Hindlimb muscle (tissue), 1 donor: Measurements from ENCODE around the gene UBXN2A. TPM values are rescaled to one million over a fixed set of nuclear protein-coding genes. Genes with fewer than 3 reads are reported as not detected.
"Not testable (repeated sequence)": the region's sequence is repeated elsewhere in the genome, so short reads cannot be mapped to it uniquely, and the experiment has no call there.

Experiments used
- DNase-seq: peaks from one replicate; pipeline ENCODE4 v3.0.0-alpha.2; 2013
- polyA plus RNA-seq: library from polyadenylated mRNA; unstranded; fragments of 120-200 nt; gene quantifications from one replicate; pipeline ENCODE4 v1.2.1, GENCODE V29; 2013; ENCODE audit not compliant: insufficient read length

Gene UBXN2A
- polyA plus RNA-seq, 1 donor = 18.0 TPM

DNA sequence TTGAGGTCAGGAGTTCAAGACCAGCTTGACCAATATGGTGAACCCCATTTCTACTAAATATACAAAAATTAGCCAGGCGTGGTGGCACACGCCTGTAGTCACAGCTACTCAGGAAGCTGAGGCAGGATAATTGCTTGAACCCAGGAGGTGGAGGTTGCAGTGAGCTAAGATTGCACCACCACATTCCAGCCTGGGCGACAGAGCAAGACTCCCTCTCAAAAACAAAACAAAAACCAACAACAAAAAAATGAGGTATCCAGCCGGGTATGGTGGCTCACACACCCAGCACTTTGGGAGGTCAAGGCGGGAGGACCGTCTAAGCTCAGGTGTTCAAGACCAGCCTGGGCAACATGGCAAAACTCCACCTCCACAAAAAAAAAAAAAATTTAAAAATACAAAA is 74.6 kb downstream of the UBXN2A start:
- not testable (repeated sequence) for DNase-seq

DNA sequence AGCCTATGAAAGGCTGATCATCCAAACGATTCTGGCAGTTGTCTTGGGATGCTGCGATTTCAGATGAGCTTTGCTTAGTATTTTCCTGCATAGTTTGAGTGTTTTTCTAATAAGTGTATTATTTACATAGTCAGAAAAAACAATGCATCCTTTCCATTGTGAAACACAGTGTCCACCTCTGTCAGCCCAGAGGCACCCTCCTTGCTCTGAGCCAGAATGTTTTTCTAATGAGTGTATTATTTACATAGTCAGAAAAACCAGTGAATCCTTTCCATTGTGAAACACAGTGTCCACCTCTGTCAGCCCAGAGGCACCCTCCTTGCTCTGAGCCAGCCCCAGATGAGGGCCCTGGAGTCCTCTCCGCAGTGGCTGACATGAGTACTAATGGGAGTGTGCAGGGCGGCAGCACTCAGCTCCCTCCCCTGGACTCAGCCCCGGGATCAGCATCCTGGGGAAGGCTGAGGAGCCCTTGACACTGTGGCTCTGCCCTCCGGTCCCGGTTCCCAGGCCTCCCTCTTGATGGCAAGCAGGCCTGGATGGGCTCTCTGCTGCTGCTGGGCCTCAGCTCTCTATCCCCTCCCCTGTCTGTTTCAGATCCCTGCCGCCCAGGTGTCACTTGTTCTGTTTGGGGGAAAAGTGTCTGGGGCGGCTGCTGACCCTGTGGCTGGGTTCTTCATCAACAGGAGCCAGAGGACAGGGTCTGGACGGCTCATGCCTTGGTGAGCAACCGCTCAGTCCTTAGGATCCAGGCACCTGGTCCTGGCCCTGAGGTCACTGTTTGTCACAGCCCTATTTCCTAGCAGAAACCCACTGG is 75.5 kb downstream of the UBXN2A start:
- DNase-seq = no peak

DNA sequence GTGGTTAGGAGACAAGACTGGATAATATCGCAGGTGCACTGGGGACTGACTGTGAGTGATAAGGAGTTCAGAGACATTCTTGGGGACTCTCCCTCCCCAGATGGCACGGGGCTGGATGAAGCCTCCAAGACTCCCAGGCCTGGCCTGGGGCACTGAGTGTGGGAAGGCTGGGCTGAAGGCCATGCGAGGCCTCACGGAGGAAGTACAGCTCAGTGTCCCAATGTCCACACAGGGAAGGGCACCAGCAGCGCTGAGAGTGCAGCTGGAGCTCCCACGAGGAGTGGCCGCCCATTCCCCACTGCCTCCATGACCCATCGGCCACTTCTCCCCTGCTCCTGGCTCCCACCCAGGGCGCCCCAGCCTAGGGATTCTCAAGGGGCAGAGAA is 76.1 kb downstream of the UBXN2A start:
- DNase-seq = no peak

DNA sequence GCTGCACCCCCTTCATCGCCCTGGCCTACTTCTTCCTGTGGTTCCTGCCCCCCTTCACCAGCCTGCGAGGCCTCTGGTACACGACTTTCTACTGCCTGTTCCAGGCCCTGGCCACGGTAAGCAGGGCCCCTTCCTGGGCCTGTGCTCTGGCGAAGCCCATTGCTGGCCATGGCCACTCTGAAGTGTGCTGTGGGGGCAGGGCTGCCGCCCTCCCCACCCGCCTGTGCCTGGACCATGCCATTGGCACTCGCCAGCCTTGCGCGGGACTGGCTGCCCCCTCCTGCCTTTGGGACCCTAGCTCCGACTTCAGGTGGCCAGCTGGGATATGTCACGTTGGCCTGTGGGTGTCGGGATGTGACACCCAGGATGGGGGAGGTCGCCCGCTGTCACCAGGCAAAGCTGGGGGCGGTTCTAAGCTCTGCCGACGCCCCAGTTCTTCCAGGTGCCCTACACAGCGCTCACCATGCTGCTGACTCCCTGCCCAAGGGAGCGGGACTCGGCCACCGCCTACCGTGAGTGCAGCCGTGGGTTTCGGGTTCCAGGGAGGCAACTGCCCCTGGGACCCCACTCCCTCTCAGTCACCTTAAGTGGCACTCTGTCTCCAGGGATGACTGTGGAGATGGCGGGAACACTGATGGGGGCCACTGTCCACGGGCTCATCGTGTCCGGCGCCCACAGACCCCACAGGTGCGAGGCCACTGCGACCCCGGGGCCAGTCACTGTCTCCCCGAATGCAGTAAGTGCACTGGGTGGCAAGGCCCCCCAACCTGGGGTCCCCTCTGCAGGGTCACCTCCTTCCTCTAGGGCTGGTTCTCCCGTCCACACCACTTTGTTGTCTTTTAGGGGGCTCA is 76.8 kb downstream of the UBXN2A start:
- DNase-seq = no peak

DNA sequence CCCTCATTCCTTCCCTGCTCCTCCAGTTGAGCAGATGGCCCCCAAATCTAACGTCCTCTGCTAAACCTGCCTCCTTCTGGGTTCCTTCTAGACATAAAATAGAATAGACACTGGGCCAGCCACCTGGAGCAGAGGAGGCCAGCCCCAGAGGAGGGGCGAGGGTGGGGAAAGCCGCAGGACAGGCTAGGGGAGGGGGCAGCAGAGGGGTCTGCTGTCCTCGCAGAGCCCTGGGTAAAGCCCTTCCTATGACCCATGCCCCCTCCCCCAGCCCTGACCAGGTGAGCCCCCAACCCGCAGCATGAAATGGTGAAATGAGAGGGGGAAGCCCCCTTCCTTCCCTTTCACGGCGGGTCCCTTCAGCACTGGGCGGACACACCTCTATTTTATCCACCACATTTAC is 77.4 kb downstream of the UBXN2A start:
- no peak for DNase-seq

DNA sequence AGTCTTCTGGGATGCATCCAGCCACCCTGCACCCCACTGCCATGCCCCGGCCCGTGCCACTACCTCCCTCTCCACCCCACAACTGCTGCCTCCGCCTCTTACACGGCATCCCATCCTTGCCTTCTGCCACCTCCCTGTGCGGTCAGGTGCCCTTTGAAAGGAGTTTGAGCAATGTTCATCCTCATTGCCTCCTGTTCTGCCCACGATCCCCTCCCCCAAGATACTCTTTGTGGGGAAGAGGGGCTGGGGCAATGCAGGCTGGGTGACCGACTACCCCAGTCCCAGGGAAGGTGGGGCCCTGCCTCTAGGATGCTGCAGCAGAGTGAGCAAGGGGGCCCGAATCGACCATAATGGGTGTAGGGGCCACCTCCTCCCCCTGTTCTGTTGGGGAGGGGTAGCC is 78.0 kb downstream of the UBXN2A start:
- no peak for DNase-seq

DNA sequence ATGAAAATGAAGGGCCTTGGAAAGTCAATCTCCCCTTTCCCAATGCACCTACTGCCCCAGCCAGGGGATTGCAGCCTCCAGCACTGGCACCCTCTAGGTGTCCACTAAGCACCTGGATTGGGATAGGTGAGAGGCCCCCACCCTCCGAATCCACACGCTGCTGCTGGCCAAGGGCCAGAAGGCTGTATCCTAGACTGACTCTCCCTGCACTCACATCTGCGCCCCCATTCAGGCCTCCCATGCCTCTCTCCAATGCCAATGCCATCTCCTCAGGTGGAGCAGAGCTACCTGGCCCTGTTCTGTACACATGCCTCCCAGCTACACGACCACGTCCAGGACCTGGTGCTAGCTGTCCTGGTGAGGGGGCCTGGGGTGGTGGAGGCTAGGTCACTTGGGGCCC is 79.5 kb downstream of the UBXN2A start:
- DNase-seq = no peak

DNA sequence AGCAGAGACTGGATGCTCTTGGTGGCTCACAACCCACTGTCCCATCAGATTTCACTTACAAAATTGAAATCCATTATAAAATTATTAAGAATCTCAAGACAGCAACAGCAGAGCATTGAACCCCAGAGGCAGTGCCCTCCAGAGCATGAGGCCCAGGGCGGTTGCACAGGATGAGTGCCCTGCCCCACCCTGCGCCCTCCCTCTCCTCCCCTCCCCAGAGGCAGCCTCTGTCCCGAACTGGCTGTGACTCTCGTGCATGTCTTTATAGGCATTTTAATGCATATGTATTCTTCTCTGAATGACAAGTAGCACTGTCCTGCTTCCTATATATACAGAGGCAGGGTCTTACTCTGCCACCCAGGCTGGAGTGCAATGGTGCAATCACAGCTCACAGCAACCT is 80.0 kb downstream of the UBXN2A start:
- DNase-seq = no peak

DNA sequence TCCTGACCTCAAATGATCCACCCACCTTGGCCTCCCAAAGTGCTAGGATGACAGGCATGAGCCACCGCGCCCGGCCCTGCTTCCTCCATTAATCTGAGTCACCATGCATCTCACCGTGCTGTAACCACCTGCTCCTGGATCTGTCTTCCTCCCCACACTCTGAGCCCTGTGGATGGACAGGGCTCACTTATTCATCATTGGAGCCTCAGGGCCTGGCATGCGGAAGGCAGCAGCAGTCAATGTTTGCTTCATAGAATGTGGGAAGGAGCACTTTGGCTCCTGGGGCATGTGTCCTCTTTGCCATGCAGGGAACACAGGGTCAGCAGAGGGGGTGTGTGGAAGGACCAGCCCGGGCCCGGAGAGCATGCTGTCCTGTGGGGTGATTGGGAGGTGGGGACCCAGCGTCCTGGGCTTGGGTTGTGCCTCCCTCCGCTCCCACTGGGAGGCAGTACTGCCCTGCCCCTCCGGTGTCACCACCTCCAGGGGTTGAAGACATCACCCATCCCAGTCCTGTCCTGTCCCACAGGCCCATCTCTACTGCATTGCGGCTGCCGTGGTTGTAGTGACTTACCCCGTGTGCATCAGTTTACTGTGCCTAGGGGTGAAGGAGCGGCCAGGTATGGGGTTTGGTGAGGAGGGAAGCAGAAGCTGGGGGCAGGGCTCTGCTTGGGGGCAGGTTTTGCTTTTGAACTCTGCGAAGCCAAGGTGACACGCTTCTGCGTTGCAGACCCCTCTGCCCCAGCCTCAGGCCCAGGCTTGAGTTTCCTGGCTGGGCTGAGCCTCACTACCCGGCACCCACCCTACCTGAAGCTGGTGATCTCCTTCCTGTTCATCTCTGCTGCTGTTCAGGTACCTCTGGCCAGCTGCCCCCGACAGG is 81.1 kb downstream of the UBXN2A start:
- no peak for DNase-seq

DNA sequence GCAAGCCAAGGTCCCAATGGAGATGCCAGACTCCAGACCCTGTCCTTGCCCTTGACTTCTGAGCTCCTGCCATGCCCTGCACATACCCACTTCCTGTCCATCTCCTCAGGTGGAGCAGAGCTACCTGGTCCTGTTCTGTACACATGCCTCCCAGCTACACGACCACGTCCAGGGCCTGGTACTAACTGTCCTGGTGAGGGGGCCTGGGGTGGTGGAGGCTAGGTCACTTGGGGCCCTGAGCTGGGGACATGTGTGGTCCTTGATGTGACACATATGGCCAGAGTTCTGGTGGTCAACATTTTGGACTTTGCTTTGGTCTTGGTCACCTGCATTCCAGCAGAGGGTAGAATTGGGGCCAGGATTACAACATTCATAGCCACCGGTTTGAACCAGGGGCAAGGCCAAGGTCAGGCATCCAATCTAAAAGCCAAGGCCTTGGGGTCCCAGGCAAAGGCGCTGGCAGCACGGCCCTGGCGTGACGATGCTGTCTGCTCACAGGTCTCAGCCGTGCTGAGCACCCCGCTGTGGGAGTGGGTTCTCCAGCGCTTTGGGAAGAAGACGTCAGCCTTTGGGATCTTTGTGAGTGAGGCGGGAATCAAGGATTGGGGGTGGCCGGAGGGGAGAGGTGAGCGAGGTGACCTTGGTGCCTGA is 82.2 kb downstream of the UBXN2A start:
- DNase-seq = no peak

DNA sequence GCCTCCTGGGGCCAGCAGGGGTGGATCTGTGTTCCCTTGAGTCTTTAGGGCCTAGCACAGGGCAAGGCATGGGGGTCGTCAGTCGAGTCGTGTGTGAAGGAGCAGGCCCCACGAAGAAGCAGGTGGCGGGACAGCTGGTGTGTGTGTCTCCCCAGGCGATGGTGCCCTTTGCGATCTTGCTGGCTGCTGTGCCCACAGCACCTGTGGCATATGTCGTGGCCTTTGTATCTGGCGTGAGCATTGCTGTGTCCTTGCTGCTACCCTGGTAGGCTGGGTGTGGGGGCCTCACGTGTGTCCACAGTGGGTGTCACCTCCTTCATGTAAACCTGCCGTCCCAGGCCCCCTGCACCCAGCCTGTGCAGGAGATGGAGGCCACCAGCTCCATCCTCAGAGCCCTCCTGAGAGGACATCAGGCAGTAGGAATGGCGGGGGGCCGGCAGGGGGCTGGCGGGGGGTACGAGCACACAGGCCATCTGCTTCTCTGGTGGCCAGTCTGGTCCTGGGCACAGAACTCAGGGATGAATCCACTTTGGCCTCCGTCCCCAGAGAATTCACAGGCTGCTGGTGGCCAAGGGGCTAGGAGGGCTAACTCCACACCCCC is 82.8 kb downstream of the UBXN2A start:
- no peak for DNase-seq

DNA sequence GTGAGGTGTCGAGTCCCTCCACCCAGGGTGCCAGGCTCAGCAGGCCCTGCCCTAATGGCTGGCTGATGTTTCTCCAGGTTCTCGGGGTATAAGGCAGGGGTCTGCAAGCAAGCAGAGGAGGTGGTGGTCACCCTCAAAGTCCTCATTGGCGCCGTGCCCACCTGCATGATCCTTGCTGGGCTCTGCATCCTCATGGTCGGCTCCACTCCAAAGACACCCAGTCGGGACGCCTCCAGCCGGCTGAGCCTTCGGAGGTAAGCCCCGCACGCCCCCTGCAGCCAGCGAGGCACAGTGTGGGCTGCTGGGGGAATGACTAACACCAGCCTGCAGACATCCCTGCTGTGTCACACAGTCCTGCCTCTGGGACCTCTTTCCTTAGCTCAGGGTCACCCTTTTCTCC is 83.8 kb downstream of the UBXN2A start:
- DNase-seq = no peak

DNA sequence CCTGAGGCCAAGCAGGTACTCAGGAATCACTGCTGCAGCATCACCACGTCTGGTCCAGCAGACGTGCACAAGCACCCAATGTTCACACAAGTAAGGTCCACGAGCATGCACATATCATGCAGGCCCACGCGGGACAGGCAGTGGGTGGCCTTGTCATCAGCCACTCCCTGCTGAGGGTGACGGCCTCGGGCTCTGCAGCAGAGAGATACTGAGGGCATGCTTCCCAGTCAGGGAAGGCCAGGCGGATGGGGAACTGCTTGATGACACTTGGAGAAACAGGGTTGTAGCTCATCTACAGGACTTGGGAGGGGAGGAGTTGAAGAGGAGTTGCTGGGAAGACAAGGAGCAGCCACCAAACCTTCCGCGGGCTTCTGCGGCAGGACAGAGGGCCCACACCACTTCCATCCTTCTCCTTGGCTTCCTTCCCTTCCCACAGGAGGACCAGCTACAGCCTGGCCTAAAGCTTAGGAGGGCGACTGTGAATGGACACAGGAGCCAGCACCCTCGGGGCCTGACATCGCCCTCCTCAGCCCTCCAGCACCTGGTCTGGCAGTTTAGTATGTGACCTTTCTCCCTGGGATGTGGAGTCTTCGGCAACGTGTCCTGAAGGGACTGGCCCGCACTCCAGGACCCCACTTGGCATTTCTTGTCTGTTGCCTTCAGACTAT is 84.9 kb downstream of the UBXN2A start:
- no peak for DNase-seq

DNA sequence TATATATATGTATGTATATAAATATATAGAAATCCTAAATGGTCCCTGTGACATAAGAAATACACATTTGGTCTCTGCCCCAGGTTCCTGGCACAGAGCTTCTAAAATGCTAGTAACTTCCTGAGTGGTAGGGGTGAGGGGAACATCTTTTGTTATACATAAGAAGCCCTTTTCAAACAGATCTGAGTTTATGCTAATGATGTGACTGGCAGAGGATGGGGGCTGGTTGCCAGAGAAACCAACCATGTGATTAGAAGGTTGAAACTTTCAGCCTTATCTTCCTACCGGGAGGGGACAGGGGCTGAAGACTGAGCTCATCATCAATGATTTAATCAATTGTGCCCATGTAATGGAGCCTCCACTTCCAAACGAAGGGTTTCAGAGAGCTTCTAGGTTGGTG is 86.0 kb downstream of the UBXN2A start:
- no peak for DNase-seq

DNA sequence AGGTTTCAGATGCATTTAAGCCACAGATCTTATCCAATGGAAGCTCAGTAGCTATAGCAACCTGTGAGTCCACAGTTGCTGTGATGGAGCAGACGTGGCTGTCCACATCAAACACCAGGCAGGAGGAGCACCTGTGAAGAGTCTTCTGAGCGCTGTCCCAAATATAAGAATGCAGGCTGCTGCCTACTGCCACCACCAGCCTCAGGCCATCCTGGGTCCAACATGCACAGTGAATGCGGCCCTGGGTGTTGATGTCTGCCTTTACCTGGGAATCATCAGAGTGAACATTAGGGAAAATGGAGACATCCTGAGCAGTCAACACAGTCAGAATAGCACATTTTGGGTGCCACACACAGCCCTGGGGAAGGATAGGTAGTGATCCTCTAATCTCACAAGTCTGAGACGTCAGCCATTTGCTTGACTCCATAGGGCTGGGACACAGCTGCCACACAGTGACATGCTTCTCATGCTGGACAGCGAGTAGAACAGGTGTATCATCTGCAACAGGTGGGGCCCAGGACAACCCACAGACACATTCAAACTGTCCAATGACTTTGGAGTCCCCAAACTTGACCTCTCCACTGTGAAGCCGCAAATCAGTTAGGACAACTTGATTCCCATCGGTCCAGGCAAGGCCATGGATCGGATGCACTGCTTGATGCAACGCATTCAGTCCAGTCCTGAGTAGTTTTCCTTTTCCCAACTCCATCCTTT is 98.7 kb downstream of the UBXN2A start:
- no peak for DNase-seq

DNA sequence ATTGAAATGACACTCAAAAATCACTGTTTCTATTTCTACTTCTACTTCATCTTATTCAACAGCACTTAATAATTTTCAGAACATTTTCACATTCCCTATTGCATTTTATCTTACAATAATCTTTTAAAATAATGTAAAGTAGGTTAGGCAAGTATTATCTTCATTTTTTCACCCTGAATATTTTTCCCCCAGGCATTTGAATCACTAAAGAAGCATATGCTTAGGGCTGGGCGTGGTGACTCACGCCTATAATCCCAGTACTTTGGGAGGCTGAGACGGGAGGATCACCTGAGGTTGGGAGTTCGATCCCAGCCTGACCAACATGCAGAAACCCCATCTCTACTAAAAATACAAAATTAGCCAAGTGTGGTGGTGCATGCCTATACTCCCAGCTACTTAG is 100.2 kb downstream of the UBXN2A start:
- DNase-seq = no peak

DNA sequence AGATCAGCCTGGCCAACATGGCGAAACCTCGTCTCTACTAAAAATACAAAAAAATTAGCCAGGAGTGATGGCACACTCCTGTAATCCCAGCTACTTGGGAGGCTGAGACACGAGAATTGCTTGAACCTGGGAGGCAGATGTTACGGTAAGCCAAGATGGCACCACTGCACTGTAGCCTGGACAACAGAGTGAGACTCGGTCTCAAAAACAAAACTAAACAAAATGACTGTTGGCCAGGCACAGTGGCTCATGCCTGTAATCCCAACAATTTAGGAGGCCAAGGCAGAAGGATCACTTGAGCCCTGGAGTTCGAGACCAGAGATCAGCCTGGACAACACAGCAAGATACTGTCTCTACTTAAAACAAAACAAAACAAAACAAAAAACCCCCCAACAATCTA is 102.9 kb downstream of the UBXN2A start:
- DNase-seq = not testable (repeated sequence)

DNA sequence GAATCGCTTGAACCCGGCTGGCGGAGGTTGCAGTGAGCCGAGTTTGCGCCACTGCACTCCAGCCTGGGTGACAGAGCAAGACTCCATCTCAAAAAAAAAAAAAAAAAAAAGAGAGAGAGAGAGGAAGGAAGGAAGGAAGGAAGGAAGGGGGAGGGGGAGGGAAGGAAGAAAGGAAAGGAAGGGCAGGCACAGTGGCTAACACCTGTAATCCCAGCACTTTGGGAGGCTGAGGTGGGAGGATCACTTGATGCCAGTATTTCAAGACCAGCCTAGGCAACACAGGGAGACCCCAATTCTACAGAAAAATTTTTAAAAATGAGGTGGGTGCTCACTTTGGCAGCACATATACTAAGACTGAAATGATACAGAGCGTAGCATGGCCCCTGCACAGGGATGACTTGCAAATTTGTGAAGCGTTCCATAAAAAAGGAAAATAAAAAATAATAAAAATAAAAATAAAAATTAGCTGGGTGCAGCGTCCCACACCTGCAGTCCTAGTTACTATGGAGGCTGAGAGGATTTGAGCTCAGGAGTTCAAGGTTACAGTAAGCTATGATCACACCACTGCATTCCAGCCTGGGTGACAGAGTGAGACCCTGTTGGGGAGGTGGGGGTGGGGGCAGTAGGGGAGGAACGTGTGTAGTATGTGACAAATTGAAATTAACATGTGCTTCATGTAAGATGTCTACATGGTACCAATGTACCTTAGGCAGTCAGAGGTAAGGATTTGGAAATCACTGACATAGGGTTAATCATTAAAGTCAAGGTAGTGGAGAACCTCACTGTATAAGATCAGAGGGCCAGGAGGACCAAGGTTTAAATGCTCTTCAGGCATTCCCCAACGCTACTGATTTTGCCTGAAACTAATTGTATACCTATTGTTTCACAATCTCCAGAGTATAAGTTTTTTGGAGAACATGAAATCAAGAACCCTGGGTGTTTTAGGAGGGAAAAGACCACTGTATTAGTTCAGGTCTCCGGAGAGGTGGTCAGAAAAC is 105.5 kb downstream of the UBXN2A start:
- no peak for DNase-seq

DNA sequence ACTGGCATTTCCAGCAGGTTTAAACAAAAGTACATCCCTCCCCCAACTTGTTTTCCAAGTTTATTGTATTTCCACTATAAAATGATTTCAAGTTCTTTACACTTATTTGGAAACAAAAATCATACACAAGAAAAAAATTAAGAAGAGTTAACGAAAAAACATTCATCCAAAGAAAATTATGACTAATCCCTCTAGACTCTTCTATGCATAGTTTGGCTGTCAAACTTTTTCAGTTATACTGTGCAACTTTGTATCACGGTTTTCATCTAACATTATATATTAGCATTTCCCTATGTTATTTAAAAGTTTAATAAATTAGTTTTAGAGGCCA is 106.3 kb downstream of the UBXN2A start:
- no peak for DNase-seq
